ENCODE measurements around the gene COL6A2.

- TF ChIP-seq POLR2A (IDR thresholded peaks at IDR 0.05) (no peak), CTCF (IDR thresholded peaks at IDR 0.05) (no peak), EP300 (IDR thresholded peaks at IDR 0.05) (no peak), POLR2AphosphoS5 (IDR thresholded peaks at IDR 0.05) (no peak)
Observed at GRCh38 chr21:46157987-46158451, 60.1 kb downstream of the COL6A2 start.
